DND-41 (cell line): ENCODE measurements around the gene CLMN.

Source experiments
- CTCF ChIP-seq: IDR thresholded peaks from 2 replicates; pipeline ENCODE4 v1.5.1; 2012; ENCODE audit warnings: borderline replicate concordance, low read length, moderate library complexity, mild to moderate bottlenecking; ENCODE audit not compliant: poor library complexity, severe bottlenecking; ENCODE audit errors: extremely low read depth
- EZH2 ChIP-seq: IDR thresholded peaks from 3 replicates; pipeline ENCODE4 v1.6.1; 2012; ENCODE audit warnings: borderline replicate concordance, low read depth, mild to moderate bottlenecking, moderate library complexity, low read length, inconsistent platforms; ENCODE audit not compliant: severe bottlenecking

GRCh38 chr14:95315579-95315978 lies 4.1 kb downstream of the CLMN start:
- TF ChIP-seq CTCF: no peak
- no peak for TF ChIP-seq EZH2
